DND-41 (cell line): ENCODE data around the gene EVL.

Experiments used
- EZH2 ChIP-seq: IDR thresholded peaks from 3 replicates; pipeline ENCODE4 v1.6.1; 2012; ENCODE audit warnings: borderline replicate concordance, low read depth, mild to moderate bottlenecking, moderate library complexity, low read length, inconsistent platforms; ENCODE audit not compliant: severe bottlenecking
- TF ChIP-seq, protein P1 (sequence below): IDR thresholded peaks from 2 replicates; pipeline ENCODE4 v1.5.1; 2012; ENCODE audit warnings: borderline replicate concordance, low read length, moderate library complexity, mild to moderate bottlenecking; ENCODE audit not compliant: poor library complexity, severe bottlenecking; ENCODE audit errors: extremely low read depth

DNA sequence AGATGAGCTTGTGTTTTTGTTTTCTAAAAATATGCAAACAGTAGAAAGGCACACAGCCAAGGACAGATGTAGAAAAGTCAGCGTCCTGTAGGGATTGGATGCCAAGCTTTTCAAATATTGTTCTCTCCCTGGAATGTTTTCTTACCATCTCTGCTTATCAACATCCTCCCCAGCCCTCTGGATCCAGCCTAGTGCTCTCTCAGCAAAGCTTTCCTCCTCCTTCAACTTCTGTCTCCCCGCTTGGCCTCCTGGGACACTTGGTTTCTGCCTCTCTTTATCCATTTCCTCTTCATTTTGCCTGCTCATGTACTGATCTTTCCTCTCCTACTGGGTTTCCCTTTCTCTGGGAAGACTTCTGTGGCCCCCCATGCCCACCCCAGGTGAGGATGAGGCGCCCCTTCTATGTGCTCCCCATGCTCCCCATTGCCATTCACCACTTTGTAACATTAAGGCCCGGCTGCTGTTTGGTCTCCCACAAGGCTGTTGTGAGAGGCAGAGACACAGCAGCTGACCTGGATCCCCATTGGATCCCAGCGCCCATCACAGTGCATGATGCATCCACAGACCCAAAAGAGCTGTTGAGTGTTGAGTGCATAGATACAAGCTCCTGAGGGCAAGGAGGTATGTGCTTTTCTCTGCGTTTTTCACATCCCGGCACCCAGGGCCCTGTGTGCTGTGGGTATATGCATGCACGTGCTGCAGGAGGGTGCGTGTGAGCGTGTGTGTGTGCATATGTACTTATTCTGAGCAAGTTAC lies 38.2 kb downstream of the EVL start:
- TF ChIP-seq EZH2, result no peak
- TF ChIP-seq, protein P1, sequence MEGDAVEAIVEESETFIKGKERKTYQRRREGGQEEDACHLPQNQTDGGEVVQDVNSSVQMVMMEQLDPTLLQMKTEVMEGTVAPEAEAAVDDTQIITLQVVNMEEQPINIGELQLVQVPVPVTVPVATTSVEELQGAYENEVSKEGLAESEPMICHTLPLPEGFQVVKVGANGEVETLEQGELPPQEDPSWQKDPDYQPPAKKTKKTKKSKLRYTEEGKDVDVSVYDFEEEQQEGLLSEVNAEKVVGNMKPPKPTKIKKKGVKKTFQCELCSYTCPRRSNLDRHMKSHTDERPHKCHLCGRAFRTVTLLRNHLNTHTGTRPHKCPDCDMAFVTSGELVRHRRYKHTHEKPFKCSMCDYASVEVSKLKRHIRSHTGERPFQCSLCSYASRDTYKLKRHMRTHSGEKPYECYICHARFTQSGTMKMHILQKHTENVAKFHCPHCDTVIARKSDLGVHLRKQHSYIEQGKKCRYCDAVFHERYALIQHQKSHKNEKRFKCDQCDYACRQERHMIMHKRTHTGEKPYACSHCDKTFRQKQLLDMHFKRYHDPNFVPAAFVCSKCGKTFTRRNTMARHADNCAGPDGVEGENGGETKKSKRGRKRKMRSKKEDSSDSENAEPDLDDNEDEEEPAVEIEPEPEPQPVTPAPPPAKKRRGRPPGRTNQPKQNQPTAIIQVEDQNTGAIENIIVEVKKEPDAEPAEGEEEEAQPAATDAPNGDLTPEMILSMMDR, result no peak
